ENCODE results near the gene RBM33.

Gene RBM33

GRCh38 chr7:155802291-155802690, 157.8 kb downstream of the RBM33 start:
- H3K27ac ChIP-seq, result no peak overlapping the region
- TF ChIP-seq CTCF (conservative IDR thresholded peaks at IDR 0.05), result no peak
- TF ChIP-seq ZFX (IDR thresholded peaks at IDR 0.05), result no peak

- TF ChIP-seq CTCF (conservative IDR thresholded peaks at IDR 0.05) (no peak), ZFX (IDR thresholded peaks at IDR 0.05) (no peak)
- no peak overlapping the region for H3K27ac ChIP-seq
Measured at GRCh38 chr7:155802906-155803417, 158.5 kb downstream of the RBM33 start.

GRCh38 chr7:155803418-155804376, 159.2 kb downstream of the RBM33 start:
- no peak for TF ChIP-seq ZFX (IDR thresholded peaks at IDR 0.05)
- no peak for TF ChIP-seq CTCF (conservative IDR thresholded peaks at IDR 0.05)
- no peak overlapping the region for H3K27ac ChIP-seq

GRCh38 chr7:155804431-155804831, 160.0 kb downstream of the RBM33 start:
- no peak overlapping the region for H3K27ac ChIP-seq
- TF ChIP-seq CTCF (conservative IDR thresholded peaks at IDR 0.05) (no peak), ZFX (IDR thresholded peaks at IDR 0.05) (no peak)

GRCh38 chr7:155804897-155805825, 160.7 kb downstream of the RBM33 start:
- TF ChIP-seq ZFX (IDR thresholded peaks at IDR 0.05), result no peak; the same call in 1 of the 2 replicates
- TF ChIP-seq CTCF (conservative IDR thresholded peaks at IDR 0.05), result peak; percentile 94
- H3K27ac ChIP-seq, result no peak overlapping the region; the same call in 1 of the 2 replicates

GRCh38 chr7:155805826-155806095, 161.3 kb downstream of the RBM33 start:
- H3K27ac ChIP-seq, result no peak overlapping the region; the same call in 1 of the 2 replicates
- TF ChIP-seq CTCF (conservative IDR thresholded peaks at IDR 0.05), result no peak

All from C4-2B (cell line).